ENCODE measurements around the gene P3H1. TPM values are rescaled to one million over a fixed set of nuclear protein-coding genes. Genes with fewer than 3 reads are reported as not detected.

Gene P3H1
- total RNA-seq, 4 donors from 2014 or later = 3.0 to 7.0 (median 5.6) TPM

DNA sequence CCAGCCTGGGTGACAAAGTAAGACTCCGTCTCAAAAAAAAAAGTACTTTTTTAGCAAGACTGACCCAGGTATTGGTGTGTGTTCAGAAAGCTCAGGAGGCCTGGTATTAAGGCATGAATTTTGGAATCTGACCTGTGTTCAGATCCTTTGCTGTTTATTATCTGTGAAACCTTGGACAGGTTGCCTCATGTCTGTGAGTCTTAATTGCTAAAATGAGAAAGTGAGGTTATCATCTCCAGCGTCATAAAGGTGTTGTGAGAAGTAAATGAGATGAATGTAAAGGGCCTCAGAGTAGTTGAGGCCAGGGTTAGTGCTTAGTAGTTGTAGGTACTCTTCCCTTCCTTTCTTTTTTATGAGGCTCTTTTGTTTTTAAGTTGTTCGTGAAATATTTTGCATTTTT lies 3.0 kb upstream of the P3H1 start:
- Histone ChIP-seq H3K9me3 (no peaks in the 10 kb centered on the region), H3K27ac (no peak overlapping the region), H3K36me3 (peaks cover 0 to 12% of the 10 kb centered on the region in 2 donors), H3K27me3 (no peaks in the 10 kb centered on the region), H3K4me3 (no peak overlapping the region), H3K4me1 (peaks cover 31 to 33% of the 10 kb centered on the region in 2 donors)
- in situ Hi-C loops (cut with MboI; ENCODE audit: low sequenced_read_pairs in 4 of 4) (loop anchor here in 3 of 4 donors (10.0 to 25.0 kb wide), 4 partner anchors 85 to 433 kb away; partner anchors contain the start of genes FOXJ3 (in 1 of the 3) and YBX1 (in 1 of the 3)), intact Hi-C loops (cut with DNase I; ENCODE audit: low total_unique reads) (loop anchor here (5.0 to 10.0 kb wide), 4 partner anchors 88 to 435 kb away; partner anchors contain the start of genes CFAP57, EBNA1BP2, FOXJ3 and PPIH)
- TF ChIP-seq, protein P1, sequence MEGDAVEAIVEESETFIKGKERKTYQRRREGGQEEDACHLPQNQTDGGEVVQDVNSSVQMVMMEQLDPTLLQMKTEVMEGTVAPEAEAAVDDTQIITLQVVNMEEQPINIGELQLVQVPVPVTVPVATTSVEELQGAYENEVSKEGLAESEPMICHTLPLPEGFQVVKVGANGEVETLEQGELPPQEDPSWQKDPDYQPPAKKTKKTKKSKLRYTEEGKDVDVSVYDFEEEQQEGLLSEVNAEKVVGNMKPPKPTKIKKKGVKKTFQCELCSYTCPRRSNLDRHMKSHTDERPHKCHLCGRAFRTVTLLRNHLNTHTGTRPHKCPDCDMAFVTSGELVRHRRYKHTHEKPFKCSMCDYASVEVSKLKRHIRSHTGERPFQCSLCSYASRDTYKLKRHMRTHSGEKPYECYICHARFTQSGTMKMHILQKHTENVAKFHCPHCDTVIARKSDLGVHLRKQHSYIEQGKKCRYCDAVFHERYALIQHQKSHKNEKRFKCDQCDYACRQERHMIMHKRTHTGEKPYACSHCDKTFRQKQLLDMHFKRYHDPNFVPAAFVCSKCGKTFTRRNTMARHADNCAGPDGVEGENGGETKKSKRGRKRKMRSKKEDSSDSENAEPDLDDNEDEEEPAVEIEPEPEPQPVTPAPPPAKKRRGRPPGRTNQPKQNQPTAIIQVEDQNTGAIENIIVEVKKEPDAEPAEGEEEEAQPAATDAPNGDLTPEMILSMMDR (IDR thresholded peaks at IDR 0.05 in 4 of 5, conservative IDR thresholded peaks at IDR 0.05 in 1 of 5) = no peak
- TF ChIP-seq POLR2A (IDR thresholded peaks at IDR 0.05) = no peak
- DNase-seq = no peak
- ATAC-seq = no peak

DNA sequence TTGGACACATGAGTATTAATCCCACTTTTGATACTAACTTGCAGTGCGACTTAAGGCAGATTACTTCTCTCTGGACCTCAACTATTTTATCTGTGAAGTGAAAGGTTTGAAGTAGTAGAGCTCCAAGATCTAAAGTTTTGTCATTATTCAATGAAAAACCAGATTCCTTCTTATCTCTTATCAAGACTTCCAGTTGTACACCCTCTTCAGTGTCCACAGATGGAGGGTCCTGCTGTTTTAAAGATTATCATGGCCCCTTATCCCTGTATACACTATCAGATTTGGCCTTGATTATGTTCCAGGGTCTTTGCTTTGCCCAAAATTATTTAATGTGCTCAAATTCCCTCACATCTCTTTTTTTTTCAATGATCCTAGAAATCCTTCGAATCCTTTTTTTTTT lies 1.3 kb upstream of the P3H1 start:
- Histone ChIP-seq H3K4me1 (peaks cover 34 to 40% of the 10 kb centered on the region in 2 donors), H3K27ac (peak overlapping the region in 3 of 4 donors; percentile 92 to 96 (median 94)), H3K4me3 (peak overlapping the region; percentile 75 to 99 (median 94)), H3K36me3 (no peaks in the 10 kb centered on the region), H3K9me3 (no peaks in the 10 kb centered on the region), H3K27me3 (no peaks in the 10 kb centered on the region)
- in situ Hi-C loops (cut with MboI; ENCODE audit: low sequenced_read_pairs in 4 of 4) (loop anchor here in 2 of 4 donors (10.0 to 25.0 kb wide), 3 partner anchors 83 to 431 kb away; partner anchors contain the start of genes FOXJ3 (in 1 of the 2) and YBX1 (in 1 of the 2)), intact Hi-C loops (cut with DNase I; ENCODE audit: low total_unique reads) (loop anchor here (5.0 to 10.0 kb wide), 4 partner anchors 86 to 433 kb away; partner anchors contain the start of genes CFAP57, EBNA1BP2, FOXJ3 and PPIH)
- ATAC-seq (no peak), DNase-seq (no peak)
- TF ChIP-seq, protein P1 (IDR thresholded peaks at IDR 0.05 in 4 of 5, conservative IDR thresholded peaks at IDR 0.05 in 1 of 5) = no peak
- TF ChIP-seq POLR2A (IDR thresholded peaks at IDR 0.05) = no peak

DNA sequence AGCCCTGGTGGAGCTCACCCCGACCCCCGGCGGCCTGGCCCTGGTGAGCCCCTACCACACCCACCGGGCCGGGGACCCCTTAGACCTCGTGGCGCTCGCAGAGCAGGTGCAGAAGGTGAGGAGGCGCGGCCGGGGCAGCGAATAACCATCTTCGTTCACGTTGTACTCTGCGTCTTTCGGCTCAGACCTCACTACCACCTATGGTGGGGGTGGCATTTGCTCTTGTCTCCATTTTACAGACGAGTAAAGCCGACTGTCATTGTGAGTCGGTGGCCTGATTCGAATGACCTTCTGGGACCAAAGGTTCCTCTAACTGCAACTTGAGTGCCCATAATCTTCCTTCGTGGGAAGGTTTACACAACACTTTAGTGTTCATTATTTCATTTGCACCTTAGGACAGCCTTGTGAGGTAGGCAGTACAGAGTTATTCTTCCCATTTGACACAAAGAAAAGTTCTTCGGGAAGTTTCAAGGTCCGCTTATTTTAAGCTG lies 727 bp upstream of the P3H1 start:
- no peak for DNase-seq
- no peaks in the 10 kb centered on the region for H3K36me3 ChIP-seq
- no peaks in the 10 kb centered on the region for H3K27me3 ChIP-seq
- in situ Hi-C loops (cut with MboI; ENCODE audit: low sequenced_read_pairs in 4 of 4) (loop anchor here in 2 of 4 donors (10.0 to 25.0 kb wide), 3 partner anchors 83 to 430 kb away; partner anchors contain the start of genes FOXJ3 (in 1 of the 2) and YBX1 (in 1 of the 2)), intact Hi-C loops (cut with DNase I; ENCODE audit: low total_unique reads) (loop anchor here (1.0 to 10.0 kb wide), 7 partner anchors 50 to 433 kb away; partner anchors contain the start of genes CCDC30, CFAP57, EBNA1BP2 and ERMAP)
- H3K4me3 ChIP-seq = peak overlapping the region; percentile 75 to 99 (median 94)
- TF ChIP-seq POLR2A (IDR thresholded peaks at IDR 0.05) = no peak
- TF ChIP-seq, protein P1 (IDR thresholded peaks at IDR 0.05 in 4 of 5, conservative IDR thresholded peaks at IDR 0.05 in 1 of 5) = no peak
- no peaks in the 10 kb centered on the region for H3K9me3 ChIP-seq
- H3K4me1 ChIP-seq = peaks cover 34 to 39% of the 10 kb centered on the region in 2 donors
- peak; percentile 46 to 52 for ATAC-seq
- H3K27ac ChIP-seq = peak overlapping the region; percentile 92 to 96 (median 95)

DNA sequence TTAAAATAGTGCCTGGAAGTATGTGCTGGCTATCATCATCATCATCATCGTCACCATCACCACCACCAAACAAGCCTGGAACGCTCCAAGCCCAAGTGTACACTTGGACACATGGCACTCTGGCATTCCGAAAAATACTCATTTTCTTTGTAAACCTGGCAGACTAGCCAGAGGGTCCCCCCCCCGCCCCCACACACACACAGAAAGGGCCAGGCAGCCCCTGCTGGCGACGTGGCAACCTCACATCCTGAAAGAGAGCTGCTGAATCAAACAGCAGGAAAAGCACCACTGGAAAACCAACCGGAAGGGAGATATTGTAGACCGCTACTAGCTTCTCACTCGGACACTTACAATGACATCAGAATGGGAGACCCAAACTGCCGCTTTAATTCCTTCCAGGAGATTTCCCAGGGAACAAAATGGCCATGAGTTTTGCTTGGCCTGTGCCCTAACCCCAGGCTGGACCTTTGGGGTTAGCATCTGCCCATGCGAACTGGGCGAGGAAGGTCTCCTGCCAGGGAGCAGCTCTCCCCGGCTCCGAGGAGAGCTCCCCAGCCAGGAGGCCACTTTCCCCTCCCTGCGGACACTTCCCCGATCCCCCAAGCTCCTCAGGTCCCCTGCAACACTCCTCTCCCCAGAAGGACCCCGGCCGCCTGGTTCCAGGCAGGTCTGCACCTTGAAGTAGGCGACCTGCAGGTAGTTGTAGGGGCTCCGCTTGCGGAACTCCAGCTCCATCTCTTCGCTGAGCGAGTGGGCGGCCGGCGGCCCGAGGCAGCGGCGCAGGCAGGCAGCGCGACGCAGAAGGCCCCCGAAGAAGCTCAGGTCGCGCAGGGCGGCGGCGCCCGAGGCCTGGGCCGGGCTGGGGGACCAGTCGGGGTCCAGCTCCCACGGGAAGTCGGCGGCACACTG lies 742 bp downstream of the P3H1 start:
- H3K9me3 ChIP-seq = no peaks in the 10 kb centered on the region
- peak; percentile 21 to 29 for ATAC-seq
- H3K36me3 ChIP-seq = no peaks in the 10 kb centered on the region
- H3K4me1 ChIP-seq = peaks cover 32 to 34% of the 10 kb centered on the region in 2 donors
- peak overlapping the region; percentile 75 to 99 (median 91) for H3K4me3 ChIP-seq
- intact Hi-C loops (cut with DNase I; ENCODE audit: low total_unique reads) = loop anchor here (2.0 to 10.0 kb wide), 5 partner anchors 84 to 431 kb away; partner anchors contain the start of genes CCDC30, CFAP57, EBNA1BP2 and FOXJ3
- in situ Hi-C loops (cut with MboI; ENCODE audit: low sequenced_read_pairs in 4 of 4) = loop anchor here in 2 of 4 donors (10.0 to 25.0 kb wide), 3 partner anchors 81 to 429 kb away; partner anchors contain the start of genes FOXJ3 (in 1 of the 2) and YBX1 (in 1 of the 2)
- no peaks in the 10 kb centered on the region for H3K27me3 ChIP-seq
- DNase-seq = no peak
- peak overlapping the region; percentile 88 to 96 (median 94) for H3K27ac ChIP-seq
- TF ChIP-seq, protein P1 (IDR thresholded peaks at IDR 0.05 in 4 of 5, conservative IDR thresholded peaks at IDR 0.05 in 1 of 5) = peak; percentile 10 to 43 (median 41)
- no peak for TF ChIP-seq POLR2A (IDR thresholded peaks at IDR 0.05)

Measured in gastrocnemius medialis (tissue), 4 donors.